HL-60 (cell line): Measurements from ENCODE around the gene CCL27.

Source experiments
- CTCF ChIP-seq: IDR thresholded peaks from one replicate; pipeline ENCODE4 v1.5.1; 2011; ENCODE audit warnings: low read length, control low read depth, inconsistent platforms; ENCODE audit not compliant: insufficient read depth
- POLR2AphosphoS5 ChIP-seq: IDR thresholded peaks from 2 replicates; pipeline ENCODE4 v1.6.1; 2012; ENCODE audit warnings: low read depth
- REST ChIP-seq: IDR thresholded peaks from 2 replicates; pipeline ENCODE4 v1.6.1; 2012; ENCODE audit warnings: low read depth; ENCODE audit not compliant: insufficient replicate concordance

- no peak for TF ChIP-seq CTCF
- TF ChIP-seq POLR2AphosphoS5 = no peak
- no peak for TF ChIP-seq REST
Observed at GRCh38 chr9:34615132-34615531, 47.3 kb downstream of the CCL27 start.
